ENCODE measurements around the gene NT5C3B.

DNA sequence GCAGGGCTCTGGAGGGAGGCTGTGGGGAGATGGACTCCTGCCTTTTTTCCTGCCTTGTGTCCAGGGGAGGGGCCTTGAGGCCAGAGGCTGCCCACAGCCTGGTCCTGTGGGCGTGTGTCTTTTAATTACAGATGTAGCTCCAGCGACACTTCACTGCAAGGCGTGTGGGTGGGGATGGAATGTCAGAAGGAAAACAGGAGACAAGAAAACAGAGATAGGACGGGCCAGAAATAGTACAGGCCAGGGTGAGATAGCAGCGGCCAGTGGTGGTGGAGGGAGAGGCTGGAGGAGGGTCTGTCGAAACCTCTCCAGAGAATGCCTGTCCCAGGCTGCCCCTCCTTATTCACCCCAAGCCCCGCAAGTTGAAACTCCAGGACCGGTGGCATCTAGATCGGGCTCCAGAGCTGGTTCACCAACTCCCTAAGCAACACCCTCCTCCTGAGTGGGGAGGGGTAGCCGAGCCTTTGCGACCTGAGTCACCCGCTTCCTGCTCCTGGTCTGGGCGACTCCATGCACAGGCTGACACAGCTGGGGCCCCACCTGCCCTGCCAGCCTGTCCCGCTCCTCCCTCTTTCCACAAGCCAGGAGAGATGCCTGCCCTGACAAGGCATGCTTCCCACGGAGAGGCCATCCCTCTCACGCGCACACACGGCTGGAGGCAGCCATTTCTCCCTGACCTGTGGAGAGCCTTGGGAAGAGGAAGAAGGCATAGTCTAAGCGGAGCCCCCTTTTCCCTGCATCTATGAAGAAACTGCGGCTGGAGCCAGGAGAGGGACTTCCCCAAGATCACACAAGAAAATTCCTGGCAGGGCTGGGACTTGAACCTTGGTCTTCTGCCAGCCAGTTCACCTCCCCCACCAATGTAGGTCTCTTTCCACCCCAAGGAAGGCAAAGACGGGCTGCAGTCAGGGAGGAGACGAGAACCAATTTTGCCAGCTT, 42.9 kb downstream of the NT5C3B start:
- TF ChIP-seq, protein P1, sequence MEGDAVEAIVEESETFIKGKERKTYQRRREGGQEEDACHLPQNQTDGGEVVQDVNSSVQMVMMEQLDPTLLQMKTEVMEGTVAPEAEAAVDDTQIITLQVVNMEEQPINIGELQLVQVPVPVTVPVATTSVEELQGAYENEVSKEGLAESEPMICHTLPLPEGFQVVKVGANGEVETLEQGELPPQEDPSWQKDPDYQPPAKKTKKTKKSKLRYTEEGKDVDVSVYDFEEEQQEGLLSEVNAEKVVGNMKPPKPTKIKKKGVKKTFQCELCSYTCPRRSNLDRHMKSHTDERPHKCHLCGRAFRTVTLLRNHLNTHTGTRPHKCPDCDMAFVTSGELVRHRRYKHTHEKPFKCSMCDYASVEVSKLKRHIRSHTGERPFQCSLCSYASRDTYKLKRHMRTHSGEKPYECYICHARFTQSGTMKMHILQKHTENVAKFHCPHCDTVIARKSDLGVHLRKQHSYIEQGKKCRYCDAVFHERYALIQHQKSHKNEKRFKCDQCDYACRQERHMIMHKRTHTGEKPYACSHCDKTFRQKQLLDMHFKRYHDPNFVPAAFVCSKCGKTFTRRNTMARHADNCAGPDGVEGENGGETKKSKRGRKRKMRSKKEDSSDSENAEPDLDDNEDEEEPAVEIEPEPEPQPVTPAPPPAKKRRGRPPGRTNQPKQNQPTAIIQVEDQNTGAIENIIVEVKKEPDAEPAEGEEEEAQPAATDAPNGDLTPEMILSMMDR (IDR thresholded peaks at IDR 0.05; ENCODE audit: poor library complexity): no peak
- no peak for TF ChIP-seq EZH2 (IDR thresholded peaks at IDR 0.05; ENCODE audit: borderline replicate concordance)
